Heart left ventricle (tissue), 16 donors: ENCODE results near the gene AKAP12. TPM values are rescaled to one million over a fixed set of nuclear protein-coding genes. Genes with fewer than 3 reads are reported as not detected.

Experiments
- ATAC-seq, 4 donors: fragments of 200-7000 bp; cut with Tn5 transposase; one replicate each; pipeline ENCODE4 v1.9.1; 2020 to 2022; ENCODE audit warnings: moderate library complexity in 4 of 4, mild to moderate bottlenecking in 3 of 4, moderate number of reproducible peaks in 1 of 4
- DNase-seq, 5 donors: peaks; one replicate each; pipeline ENCODE4 v3.0.0-alpha.2; 2020
- H3K27ac ChIP-seq, 12 donors: fragments of 200-600 bp; sonication (generic) in 4 of 12; one replicate each; pipeline versions ENCODE4 v1.5.0 to v1.8.0; 2016 to 2022; ENCODE audit warnings: mild to moderate bottlenecking in 2 of 12
- H3K27me3 ChIP-seq, 9 donors: fragments of 200-600 bp; sonication (generic) in 2 of 9; one replicate each; pipeline versions ENCODE4 v1.5.1 to v1.8.0; 2016 to 2022; ENCODE audit warnings: mild to moderate bottlenecking in 3 of 9
- H3K36me3 ChIP-seq, 9 donors: fragments of 200-600 bp; sonication (generic) in 2 of 9; one replicate each; pipeline versions ENCODE4 v1.5.0 to v1.8.0; 2018 to 2022; ENCODE audit warnings: mild to moderate bottlenecking in 2 of 9
- H3K4me1 ChIP-seq, 12 donors: fragments of 200-600 bp; sonication (generic) in 4 of 12; one replicate each; pipeline versions ENCODE4 v1.5.0 to v1.8.0; 2016 to 2022; ENCODE audit warnings: mild to moderate bottlenecking in 3 of 12
- H3K4me3 ChIP-seq, 12 donors: fragments of 200-600 bp; sonication (generic) in 4 of 12; one replicate each; pipeline versions ENCODE4 v1.5.0 to v1.8.0; 2017 to 2022; ENCODE audit warnings: mild to moderate bottlenecking in 9 of 12, moderate library complexity in 4 of 12
- H3K9me3 ChIP-seq, 12 donors: fragments of 200-600 bp; sonication (generic) in 4 of 12; one replicate each; pipeline versions ENCODE4 v1.5.0 to v1.8.0; 2016 to 2022; ENCODE audit warnings: mild to moderate bottlenecking in 1 of 12
- POLR2A ChIP-seq, 2 donors: fragments of 450-650 bp; IDR thresholded peaks; one replicate each; pipeline ENCODE4 v1.6.1; 2017; ENCODE audit warnings: antibody characterized with exemption in 2 of 2, mild to moderate bottlenecking in 2 of 2, moderate library complexity in 2 of 2
- WGBS, 4 donors: extraction: QIAGEN DNeasy Blood & Tissue Kit in 2 of 4; methylation state at CpG; one replicate each; pipeline versions ENCODE4 v1.1.5 to v1.1.7; 2013 to 2018; 5-methylcytosine and 5-hydroxymethylcytosine counted together
- intact Hi-C, 10 donors: fragments of 100-400 bp; cut with DNase I; formaldehyde crosslinking; loops; one replicate each; pipeline versions ENCODE4 v1.11.1 to v1.14.2; 2022
- polyA plus RNA-seq, 2 donors: library from polyadenylated mRNA; stranded (reverse); fragments of 200-250 nt; gene quantifications; one replicate each; pipeline ENCODE4 v1.2.3, GENCODE V29; 2013
- total RNA-seq, 9 donors: library from RNA; depleted of rRNA in 2 of 9; stranded (reverse); fragments of >200 nt in 2 of 9; fragmentation: NEBNext Ultra II Directional in 3 of 9; extraction: Animal tissue kit (Norgen Biotek cat#: 25700) in 3 of 9; gene quantifications; one replicate each; pipeline versions ENCODE4 v1.1.0 to v1.2.4, GENCODE V29; 2016 to 2023
- TF ChIP-seq, protein P1 (sequence below), 12 donors: fragments of 200-600 bp; sonication (generic) in 4 of 12; IDR thresholded peaks; one replicate each; pipeline versions ENCODE4 v1.5.0 to v1.8.0; 2018 to 2022; ENCODE audit warnings: antibody characterized with exemption in 12 of 12, mild to moderate bottlenecking in 5 of 12
- donor health status: ischemic (EF 13 %, LVEDD 7.1; RV severe dilation, severe dysfunction).
- donor health status: healthy with polysubstance abuse.
- donor health status: DM: no; HTN: yes; CAD: no.
- donor health status: DM: no; HTN: no; CAD: no.
- donor health status: ischemic (EF 25% LVEDD 6.9; RV normal size, moderate dysfunction).
- donor health status: ischemic (EF 25% LVEDD 5.7; RV mildly dilated, moderate dysfunction).
- donor health status: healthy.
- donor health status: DM: yes; HTN: yes; CAD: no.
- donor health status: ischemic (EF 35%, LVEDD 5.7; RV mildly dilated, moderate dysfunction).
- donor health status: nonischemic (EF 11% LVEDD 7.7; RV severe dilation, severe dysfunction).
- donor health status: DM: yes; HTN: yes; CAD: no.
- donor health status: PGD.
- donor health status: ischemic (EF 29% LVEDD 5.4; RV normal size, mild dysfunction).
- donor health status: nonischemic (EF 23%, LVEDD 6.1; RV moderate dilation, normal function).

Gene AKAP12
- total and polyA plus RNA-seq, 11 donors: 3.7 to 33.5 (median 13.8) TPM

DNA sequence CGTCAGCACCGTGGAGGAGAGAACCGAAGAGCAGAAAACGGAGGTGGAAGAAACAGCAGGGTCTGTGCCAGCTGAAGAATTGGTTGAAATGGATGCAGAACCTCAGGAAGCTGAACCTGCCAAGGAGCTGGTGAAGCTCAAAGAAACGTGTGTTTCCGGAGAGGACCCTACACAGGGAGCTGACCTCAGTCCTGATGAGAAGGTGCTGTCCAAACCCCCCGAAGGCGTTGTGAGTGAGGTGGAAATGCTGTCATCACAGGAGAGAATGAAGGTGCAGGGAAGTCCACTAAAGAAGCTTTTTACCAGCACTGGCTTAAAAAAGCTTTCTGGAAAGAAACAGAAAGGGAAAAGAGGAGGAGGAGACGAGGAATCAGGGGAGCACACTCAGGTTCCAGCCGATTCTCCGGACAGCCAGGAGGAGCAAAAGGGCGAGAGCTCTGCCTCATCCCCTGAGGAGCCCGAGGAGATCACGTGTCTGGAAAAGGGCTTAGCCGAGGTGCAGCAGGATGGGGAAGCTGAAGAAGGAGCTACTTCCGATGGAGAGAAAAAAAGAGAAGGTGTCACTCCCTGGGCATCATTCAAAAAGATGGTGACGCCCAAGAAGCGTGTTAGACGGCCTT is 110.0 kb downstream of the AKAP12 start:
- Histone ChIP-seq H3K27me3 (no peaks in the 10 kb centered on the region), H3K4me1 (peaks cover 0 to 11% (median 3%) of the 10 kb centered on the region in 12 donors), H3K9me3 (no peaks in the 10 kb centered on the region), H3K27ac (no peak overlapping the region), H3K36me3 (peaks cover 0 to 25% (median 5%) of the 10 kb centered on the region in 9 donors), H3K4me3 (no peak overlapping the region)
- intact Hi-C loops: no loop called here
- WGBS, 4 donors: 91 to 95% (median 94%) methylated on average over 19 of the region's 19 CpGs
- no peak for TF ChIP-seq POLR2A (IDR thresholded peaks at IDR 0.05)
- TF ChIP-seq, protein P1, sequence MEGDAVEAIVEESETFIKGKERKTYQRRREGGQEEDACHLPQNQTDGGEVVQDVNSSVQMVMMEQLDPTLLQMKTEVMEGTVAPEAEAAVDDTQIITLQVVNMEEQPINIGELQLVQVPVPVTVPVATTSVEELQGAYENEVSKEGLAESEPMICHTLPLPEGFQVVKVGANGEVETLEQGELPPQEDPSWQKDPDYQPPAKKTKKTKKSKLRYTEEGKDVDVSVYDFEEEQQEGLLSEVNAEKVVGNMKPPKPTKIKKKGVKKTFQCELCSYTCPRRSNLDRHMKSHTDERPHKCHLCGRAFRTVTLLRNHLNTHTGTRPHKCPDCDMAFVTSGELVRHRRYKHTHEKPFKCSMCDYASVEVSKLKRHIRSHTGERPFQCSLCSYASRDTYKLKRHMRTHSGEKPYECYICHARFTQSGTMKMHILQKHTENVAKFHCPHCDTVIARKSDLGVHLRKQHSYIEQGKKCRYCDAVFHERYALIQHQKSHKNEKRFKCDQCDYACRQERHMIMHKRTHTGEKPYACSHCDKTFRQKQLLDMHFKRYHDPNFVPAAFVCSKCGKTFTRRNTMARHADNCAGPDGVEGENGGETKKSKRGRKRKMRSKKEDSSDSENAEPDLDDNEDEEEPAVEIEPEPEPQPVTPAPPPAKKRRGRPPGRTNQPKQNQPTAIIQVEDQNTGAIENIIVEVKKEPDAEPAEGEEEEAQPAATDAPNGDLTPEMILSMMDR (IDR thresholded peaks at IDR 0.05): no peak
- no peak for DNase-seq
- ATAC-seq: no peak

DNA sequence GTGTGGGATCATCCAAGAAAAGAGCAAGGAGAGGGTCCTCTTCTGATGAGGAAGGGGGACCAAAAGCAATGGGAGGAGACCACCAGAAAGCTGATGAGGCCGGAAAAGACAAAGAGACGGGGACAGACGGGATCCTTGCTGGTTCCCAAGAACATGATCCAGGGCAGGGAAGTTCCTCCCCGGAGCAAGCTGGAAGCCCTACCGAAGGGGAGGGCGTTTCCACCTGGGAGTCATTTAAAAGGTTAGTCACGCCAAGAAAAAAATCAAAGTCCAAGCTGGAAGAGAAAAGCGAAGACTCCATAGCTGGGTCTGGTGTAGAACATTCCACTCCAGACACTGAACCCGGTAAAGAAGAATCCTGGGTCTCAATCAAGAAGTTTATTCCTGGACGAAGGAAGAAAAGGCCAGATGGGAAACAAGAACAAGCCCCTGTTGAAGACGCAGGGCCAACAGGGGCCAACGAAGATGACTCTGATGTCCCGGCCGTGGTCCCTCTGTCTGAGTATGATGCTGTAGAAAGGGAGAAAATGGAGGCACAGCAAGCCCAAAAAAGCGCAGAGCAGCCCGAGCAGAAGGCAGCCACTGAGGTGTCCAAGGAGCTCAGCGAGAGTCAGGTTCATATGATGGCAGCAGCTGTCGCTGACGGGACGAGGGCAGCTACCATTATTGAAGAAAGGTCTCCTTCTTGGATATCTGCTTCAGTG is 110.8 kb downstream of the AKAP12 start:
- peaks cover 0 to 11% (median 3%) of the 10 kb centered on the region in 12 donors for H3K4me1 ChIP-seq
- DNase-seq (no peak), ATAC-seq (no peak)
- H3K27ac ChIP-seq: no peak overlapping the region
- 93 to 98% (median 97%) methylated on average over 20 of the region's 20 CpGs for WGBS, 4 donors
- H3K9me3 ChIP-seq: no peaks in the 10 kb centered on the region
- TF ChIP-seq POLR2A (IDR thresholded peaks at IDR 0.05): no peak
- TF ChIP-seq, protein P1 (IDR thresholded peaks at IDR 0.05): no peak
- H3K4me3 ChIP-seq: no peak overlapping the region
- peaks cover 0 to 29% (median 5%) of the 10 kb centered on the region in 9 donors for H3K36me3 ChIP-seq
- H3K27me3 ChIP-seq: no peaks in the 10 kb centered on the region
- intact Hi-C loops: no loop called here

DNA sequence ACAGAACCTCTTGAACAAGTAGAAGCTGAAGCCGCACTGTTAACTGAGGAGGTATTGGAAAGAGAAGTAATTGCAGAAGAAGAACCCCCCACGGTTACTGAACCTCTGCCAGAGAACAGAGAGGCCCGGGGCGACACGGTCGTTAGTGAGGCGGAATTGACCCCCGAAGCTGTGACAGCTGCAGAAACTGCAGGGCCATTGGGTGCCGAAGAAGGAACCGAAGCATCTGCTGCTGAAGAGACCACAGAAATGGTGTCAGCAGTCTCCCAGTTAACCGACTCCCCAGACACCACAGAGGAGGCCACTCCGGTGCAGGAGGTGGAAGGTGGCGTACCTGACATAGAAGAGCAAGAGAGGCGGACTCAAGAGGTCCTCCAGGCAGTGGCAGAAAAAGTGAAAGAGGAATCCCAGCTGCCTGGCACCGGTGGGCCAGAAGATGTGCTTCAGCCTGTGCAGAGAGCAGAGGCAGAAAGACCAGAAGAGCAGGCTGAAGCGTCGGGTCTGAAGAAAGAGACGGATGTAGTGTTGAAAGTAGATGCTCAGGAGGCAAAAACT is 111.5 kb downstream of the AKAP12 start:
- no peak for ATAC-seq

DNA sequence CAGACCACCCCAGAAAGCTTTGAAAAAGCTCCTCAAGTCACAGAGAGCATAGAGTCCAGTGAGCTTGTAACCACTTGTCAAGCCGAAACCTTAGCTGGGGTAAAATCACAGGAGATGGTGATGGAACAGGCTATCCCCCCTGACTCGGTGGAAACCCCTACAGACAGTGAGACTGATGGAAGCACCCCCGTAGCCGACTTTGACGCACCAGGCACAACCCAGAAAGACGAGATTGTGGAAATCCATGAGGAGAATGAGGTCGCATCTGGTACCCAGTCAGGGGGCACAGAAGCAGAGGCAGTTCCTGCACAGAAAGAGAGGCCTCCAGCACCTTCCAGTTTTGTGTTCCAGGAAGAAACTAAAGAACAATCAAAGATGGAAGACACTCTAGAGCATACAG is 112.0 kb downstream of the AKAP12 start:
- intact Hi-C loops: no loop called here
- DNase-seq (no peak), ATAC-seq (no peak)
- no peak overlapping the region for H3K4me3 ChIP-seq
- H3K9me3 ChIP-seq: no peaks in the 10 kb centered on the region
- peaks cover 0 to 11% (median 3%) of the 10 kb centered on the region in 12 donors for H3K4me1 ChIP-seq
- no peaks in the 10 kb centered on the region for H3K27me3 ChIP-seq
- peaks cover 0 to 40% (median 6%) of the 10 kb centered on the region in 9 donors for H3K36me3 ChIP-seq
- WGBS, 4 donors: 92 to 96% (median 95%) methylated on average over 7 of the region's 7 CpGs
- H3K27ac ChIP-seq: no peak overlapping the region
- TF ChIP-seq, protein P1 (IDR thresholded peaks at IDR 0.05): no peak
- no peak for TF ChIP-seq POLR2A (IDR thresholded peaks at IDR 0.05)

More for the DNA sequence above, 111.5 kb downstream of the AKAP12 start:
- DNase-seq: no peak
- Histone ChIP-seq H3K27ac (no peak overlapping the region), H3K9me3 (no peaks in the 10 kb centered on the region), H3K4me3 (no peak overlapping the region), H3K27me3 (no peaks in the 10 kb centered on the region), H3K4me1 (peaks cover 0 to 11% (median 3%) of the 10 kb centered on the region in 12 donors), H3K36me3 (peaks cover 0 to 35% (median 6%) of the 10 kb centered on the region in 9 donors)
- TF ChIP-seq POLR2A (IDR thresholded peaks at IDR 0.05): no peak
- intact Hi-C loops: no loop called here
- WGBS, 4 donors: 93 to 96% (median 96%) methylated on average over 18 of the region's 18 CpGs
